GM18505 (cell line): Measurements from ENCODE around the gene KRTAP4-8.
"Not testable (repeated sequence)": the region's sequence is repeated elsewhere in the genome, so short reads cannot be mapped to it uniquely, and the experiment has no call there.

Experiments used
- ATAC-seq: cut with Tn5 transposase; IDR thresholded peaks from one replicate; pipeline ENCODE4 v1.9.1; 2021; ENCODE audit not compliant: unreplicated experiment
- POLR2A ChIP-seq: IDR thresholded peaks from 4 replicates; pipeline ENCODE4 v1.6.1; 2011; ENCODE audit warnings: borderline replicate concordance; ENCODE audit not compliant: insufficient read depth, insufficient read length; ENCODE audit errors: extremely low read depth

Gene KRTAP4-8

GRCh38 chr17:41064301-41064700 is 33.6 kb downstream of the KRTAP4-8 start:
- no peak for ATAC-seq
- no peak for TF ChIP-seq POLR2A

GRCh38 chr17:41063449-41063848 is 34.5 kb downstream of the KRTAP4-8 start:
- no peak for TF ChIP-seq POLR2A

GRCh38 chr17:41061964-41062363 is 36.0 kb downstream of the KRTAP4-8 start:
- no peak for ATAC-seq
- TF ChIP-seq POLR2A, result no peak

More at GRCh38 chr17:41063449-41063848, 34.5 kb downstream of the KRTAP4-8 start:
- no peak for ATAC-seq

- ATAC-seq, result no peak
Measured at GRCh38 chr17:41060052-41060604, 37.8 kb downstream of the KRTAP4-8 start, which contains the start of gene KRTAP2-3. KRTAP2-3 (minus strand) TSS chr17:41060114; CDS start chr17:41060050, 64 bp downstream.

GRCh38 chr17:41059276-41060051 is 38.5 kb downstream of the KRTAP4-8 start:
- ATAC-seq, result not testable (repeated sequence)

More at GRCh38 chr17:41060052-41060604, 37.8 kb downstream of the KRTAP4-8 start, which contains the start of gene KRTAP2-3:
- no peak for TF ChIP-seq POLR2A

GRCh38 chr17:41058741-41059140 is 39.2 kb downstream of the KRTAP4-8 start:
- TF ChIP-seq POLR2A, result no peak
- no peak for ATAC-seq

GRCh38 chr17:41057547-41057946 is 40.4 kb downstream of the KRTAP4-8 start:
- ATAC-seq, result no peak
- no peak for TF ChIP-seq POLR2A

GRCh38 chr17:41055130-41055529 is 42.8 kb downstream of the KRTAP4-8 start, which contains the start of gene KRTAP2-2:
KRTAP2-2 (minus strand) TSS chr17:41055230; CDS start chr17:41055211, 19 bp downstream.
- ATAC-seq, result not testable (repeated sequence)

- not testable (repeated sequence) for ATAC-seq
Measured at GRCh38 chr17:41054556-41054955, 43.4 kb downstream of the KRTAP4-8 start.

GRCh38 chr17:41054025-41054424 is 43.9 kb downstream of the KRTAP4-8 start:
- ATAC-seq, result no peak
- no peak for TF ChIP-seq POLR2A

- no peak for TF ChIP-seq POLR2A
- ATAC-seq, result no peak
Measured at GRCh38 chr17:41052566-41052965, 45.4 kb downstream of the KRTAP4-8 start.

- no peak for ATAC-seq
- TF ChIP-seq POLR2A, result no peak
Measured at GRCh38 chr17:41049110-41049509, 48.8 kb downstream of the KRTAP4-8 start.

- no peak for ATAC-seq
- no peak for TF ChIP-seq POLR2A
Measured at GRCh38 chr17:41048441-41048840, 49.5 kb downstream of the KRTAP4-8 start.
